AML-193 (cell line): Measurements from ENCODE around the gene IL4R.

Experiments
- DNase-seq, 2 experiments: peaks; one replicate each; lab custom pipeline; 2025; lab: John Stamatoyannopoulos, UW

Gene IL4R

GRCh38 chr16:27359615-27360014, 45.8 kb downstream of the IL4R start:
- no peak for DNase-seq

- no peak for DNase-seq
Observed at GRCh38 chr16:27361987-27362386, 48.2 kb downstream of the IL4R start.

GRCh38 chr16:27362570-27363245, 48.9 kb downstream of the IL4R start:
- DNase-seq: no peak

GRCh38 chr16:27363246-27363632, 49.5 kb downstream of the IL4R start:
- DNase-seq: no peak

- no peak for DNase-seq
Observed at GRCh38 chr16:27363797-27364196, 50.0 kb downstream of the IL4R start.

GRCh38 chr16:27364493-27365141, 50.8 kb downstream of the IL4R start:
- DNase-seq: no peak

GRCh38 chr16:27365142-27366089, 51.6 kb downstream of the IL4R start:
- no peak for DNase-seq

GRCh38 chr16:27366687-27367460, 53.1 kb downstream of the IL4R start:
- no peak for DNase-seq

- DNase-seq: peak; percentile 50 to 68
Observed at GRCh38 chr16:27367461-27368357, 53.9 kb downstream of the IL4R start.

GRCh38 chr16:27368358-27368722, 54.6 kb downstream of the IL4R start:
- no peak for DNase-seq

- DNase-seq: no peak
Observed at GRCh38 chr16:27369806-27370205, 56.0 kb downstream of the IL4R start.

GRCh38 chr16:27370318-27370717, 56.5 kb downstream of the IL4R start:
- DNase-seq: no peak

GRCh38 chr16:27373312-27373711, 59.5 kb downstream of the IL4R start:
- no peak for DNase-seq

GRCh38 chr16:27374221-27374803, 60.5 kb downstream of the IL4R start:
- peak; percentile 50 to 56 for DNase-seq

- DNase-seq: no peak
Observed at GRCh38 chr16:27374804-27375425, 61.1 kb downstream of the IL4R start.

- peak; percentile 46 to 53 for DNase-seq
Observed at GRCh38 chr16:27377666-27378485, 64.1 kb downstream of the IL4R start.

GRCh38 chr16:27378871-27379481, 65.2 kb downstream of the IL4R start:
- no peak for DNase-seq

GRCh38 chr16:27379919-27380318, 66.1 kb downstream of the IL4R start:
- no peak for DNase-seq

- no peak for DNase-seq
Observed at GRCh38 chr16:27381236-27381635, 67.5 kb downstream of the IL4R start.
